GM18517 (cell line): Measurements from ENCODE around the gene SPATA32.

Experiments used
- ATAC-seq: cut with Tn5 transposase; IDR thresholded peaks from one replicate; pipeline ENCODE4 v1.9.1; 2021; ENCODE audit warnings: mild to moderate bottlenecking, moderate library complexity; ENCODE audit not compliant: unreplicated experiment

Gene SPATA32

GRCh38 chr17:45248132-45248957 lies 13.5 kb downstream of the SPATA32 start:
- peak; percentile 45 for ATAC-seq

GRCh38 chr17:45247429-45248131 lies 14.3 kb downstream of the SPATA32 start:
- peak; percentile 68 for ATAC-seq

GRCh38 chr17:45246861-45247428 lies 14.9 kb downstream of the SPATA32 start:
- ATAC-seq, result peak; percentile 2

GRCh38 chr17:45246338-45246737 lies 15.6 kb downstream of the SPATA32 start:
- ATAC-seq, result no peak

- no peak for ATAC-seq
These were observed 16.9 kb downstream of the SPATA32 start for GRCh38 chr17:45244725-45245656.

- ATAC-seq, result no peak
These were observed 18.1 kb downstream of the SPATA32 start for GRCh38 chr17:45243750-45244149.

- ATAC-seq, result no peak
These were observed 19.9 kb downstream of the SPATA32 start for GRCh38 chr17:45242029-45242414.

- ATAC-seq, result no peak
These were observed 20.4 kb downstream of the SPATA32 start for GRCh38 chr17:45241328-45242028.

GRCh38 chr17:45240905-45241327 lies 21.0 kb downstream of the SPATA32 start:
- no peak for ATAC-seq

GRCh38 chr17:45238155-45238774 lies 23.6 kb downstream of the SPATA32 start:
- no peak for ATAC-seq

GRCh38 chr17:45237686-45238085 lies 24.2 kb downstream of the SPATA32 start:
- ATAC-seq, result no peak

- no peak for ATAC-seq
These were observed 25.6 kb downstream of the SPATA32 start for GRCh38 chr17:45236282-45236606.

- ATAC-seq, result no peak
These were observed 26.2 kb downstream of the SPATA32 start for GRCh38 chr17:45235416-45236281.

GRCh38 chr17:45234641-45235415 lies 27.1 kb downstream of the SPATA32 start:
- no peak for ATAC-seq

- no peak for ATAC-seq
These were observed 28.4 kb downstream of the SPATA32 start for GRCh38 chr17:45233423-45233924.

- no peak for ATAC-seq
These were observed 29.1 kb downstream of the SPATA32 start for GRCh38 chr17:45232514-45233422.
